Measurements from ENCODE around the gene ZNF57.

Gene ZNF57

DNA sequence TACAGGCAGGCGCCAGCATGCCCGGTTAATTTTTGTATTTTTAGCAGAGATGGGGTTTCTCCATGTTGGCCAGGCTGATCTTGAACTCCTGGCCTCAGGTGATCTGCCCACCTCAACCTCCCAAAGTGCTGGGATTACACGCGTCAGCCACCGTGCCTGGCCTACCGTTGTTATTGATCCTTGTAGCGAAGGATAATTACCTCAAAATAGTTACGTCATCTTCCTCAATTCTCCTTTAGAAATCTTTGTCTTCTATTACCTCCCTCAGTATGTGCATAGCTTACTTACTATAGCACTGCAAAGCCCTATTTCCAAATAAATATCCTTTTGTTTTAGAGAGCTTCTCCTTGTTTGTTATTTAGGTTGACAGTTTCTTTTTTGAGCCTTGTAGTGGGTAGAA lies 67.2 kb downstream of the ZNF57 start:
- no peaks in the 10 kb centered on the region for H3K36me3 ChIP-seq (ENCODE audit: control insufficient read depth, insufficient read depth, low read length)
- H3K4me3 ChIP-seq (ENCODE audit: low read length), result no peak overlapping the region
- H3K9me3 ChIP-seq (ENCODE audit: control insufficient read depth, low read length), result no peaks in the 10 kb centered on the region
- no peak overlapping the region for H3K9ac ChIP-seq (ENCODE audit: low read length)
- peaks cover 8% of the 10 kb centered on the region for H3K4me1 ChIP-seq (ENCODE audit: control insufficient read depth, insufficient read depth, low read length)
- H3K27me3 ChIP-seq (ENCODE audit: control insufficient read depth, insufficient read depth, low read length), result no peaks in the 10 kb centered on the region

Measured in mucosa of stomach (tissue), 1 donor.